HEK293 (cell line): ENCODE data around the gene CH25H.

Experiments used
- ATF2 ChIP-seq: fragments of 450-650 bp; formaldehyde crosslinking; IDR thresholded peaks from 2 replicates; pipeline ENCODE4 v1.5.1; 2016; ENCODE audit warnings: missing biosample characterization, missing genetic modification characterization, low read depth
- GFI1B ChIP-seq: fragments of 450-650 bp; formaldehyde crosslinking; IDR thresholded peaks from 2 replicates; pipeline ENCODE4 v1.5.1; 2016; ENCODE audit warnings: missing biosample characterization, missing genetic modification characterization
- INSM2 ChIP-seq: fragments of 450-650 bp; formaldehyde crosslinking; IDR thresholded peaks from 2 replicates; pipeline ENCODE4 v1.5.1; 2016; ENCODE audit warnings: missing biosample characterization, missing genetic modification characterization
- MZF1 ChIP-seq: fragments of 450-650 bp; formaldehyde crosslinking; IDR thresholded peaks from 2 replicates; pipeline ENCODE4 v1.5.1; 2017; ENCODE audit warnings: missing biosample characterization, missing genetic modification characterization, borderline replicate concordance
- PRDM2 ChIP-seq: fragments of 450-650 bp; formaldehyde crosslinking; IDR thresholded peaks from 2 replicates; pipeline ENCODE4 v1.5.1; 2016; ENCODE audit warnings: missing biosample characterization, missing genetic modification characterization, borderline replicate concordance
- TSHZ1 ChIP-seq: fragments of 450-650 bp; formaldehyde crosslinking; IDR thresholded peaks from 2 replicates; pipeline ENCODE4 v1.5.1; 2016; ENCODE audit warnings: missing biosample characterization, missing genetic modification characterization, borderline replicate concordance
- ZNF10 ChIP-seq: fragments of 450-650 bp; formaldehyde crosslinking; IDR thresholded peaks from 2 replicates; pipeline ENCODE4 v1.5.1; 2017; ENCODE audit warnings: missing biosample characterization, missing genetic modification characterization
- ZNF140 ChIP-seq: fragments of 450-650 bp; formaldehyde crosslinking; IDR thresholded peaks from 2 replicates; pipeline ENCODE4 v1.5.1; 2016; ENCODE audit warnings: missing biosample characterization, missing genetic modification characterization
- ZNF214 ChIP-seq: fragments of 450-650 bp; formaldehyde crosslinking; IDR thresholded peaks from 2 replicates; pipeline ENCODE4 v1.5.1; 2017; ENCODE audit warnings: missing biosample characterization, mild to moderate bottlenecking, missing genetic modification characterization, borderline replicate concordance
- ZNF248 ChIP-seq: fragments of 450-650 bp; formaldehyde crosslinking; IDR thresholded peaks from 2 replicates; pipeline ENCODE4 v1.5.1; 2017; ENCODE audit warnings: missing biosample characterization, missing genetic modification characterization
- ZNF280C ChIP-seq: fragments of 450-650 bp; formaldehyde crosslinking; IDR thresholded peaks from 2 replicates; pipeline ENCODE4 v1.5.1; 2016; ENCODE audit warnings: missing biosample characterization, missing genetic modification characterization
- ZNF292 ChIP-seq: fragments of 450-650 bp; formaldehyde crosslinking; IDR thresholded peaks from 2 replicates; pipeline ENCODE4 v1.5.1; 2016; ENCODE audit warnings: low read depth, missing biosample characterization, missing genetic modification characterization, borderline replicate concordance
- ZNF311 ChIP-seq: fragments of 450-650 bp; formaldehyde crosslinking; IDR thresholded peaks from 2 replicates; pipeline ENCODE4 v1.5.1; 2017; ENCODE audit warnings: missing biosample characterization, missing genetic modification characterization, borderline replicate concordance
- ZNF366 ChIP-seq: fragments of 450-650 bp; formaldehyde crosslinking; conservative IDR thresholded peaks from 2 replicates; pipeline ENCODE4 v1.5.1; 2016; ENCODE audit warnings: missing biosample characterization, missing genetic modification characterization
- ZNF391 ChIP-seq: fragments of 450-650 bp; formaldehyde crosslinking; IDR thresholded peaks from 2 replicates; pipeline ENCODE4 v1.5.1; 2016; ENCODE audit warnings: low read depth, missing biosample characterization, missing genetic modification characterization, borderline replicate concordance
- ZNF561 ChIP-seq: fragments of 450-650 bp; IDR thresholded peaks from 2 replicates; pipeline ENCODE4 v1.5.1; 2018; ENCODE audit warnings: missing biosample characterization, missing genetic modification characterization, borderline replicate concordance
- ZNF621 ChIP-seq: fragments of 450-650 bp; formaldehyde crosslinking; IDR thresholded peaks from 2 replicates; pipeline ENCODE4 v1.5.1; 2017; ENCODE audit warnings: missing biosample characterization, missing genetic modification characterization
- ZNF626 ChIP-seq: fragments of 450-650 bp; sonication (Bioruptor Pico); formaldehyde crosslinking; IDR thresholded peaks from 2 replicates; pipeline ENCODE4 v1.5.1; 2018; ENCODE audit warnings: missing biosample characterization, missing genetic modification characterization, inconsistent platforms
- ZNF629 ChIP-seq: fragments of 450-650 bp; formaldehyde crosslinking; IDR thresholded peaks from 2 replicates; pipeline ENCODE4 v1.5.1; 2017; ENCODE audit warnings: missing biosample characterization, missing genetic modification characterization
- ZNF654 ChIP-seq: fragments of 450-650 bp; formaldehyde crosslinking; IDR thresholded peaks from 2 replicates; pipeline ENCODE4 v1.5.1; 2016; ENCODE audit warnings: low read depth, missing biosample characterization, missing genetic modification characterization
- ZNF660 ChIP-seq: fragments of 450-650 bp; IDR thresholded peaks from 2 replicates; pipeline ENCODE4 v1.5.1; 2018; ENCODE audit warnings: missing biosample characterization, mild to moderate bottlenecking, missing genetic modification characterization

CH25H gene

GRCh38 chr10:89213191-89213808 is 6.2 kb upstream of the CH25H start (continued):
- TF ChIP-seq INSM2 (tag by site-specific recombination), result no peak
- TF ChIP-seq ZNF626 (tag by site-specific recombination), result no peak
- TF ChIP-seq ZNF391 (tag by site-specific recombination), result no peak
- TF ChIP-seq ZNF621 (tag by site-specific recombination), result no peak
- TF ChIP-seq ZNF654 (tag by site-specific recombination), result peak; percentile 96
- TF ChIP-seq ZNF629 (tag by site-specific recombination), result no peak
- no peak for TF ChIP-seq ATF2 (tag by site-specific recombination)
- no peak for TF ChIP-seq ZNF214
- TF ChIP-seq GFI1B, result no peak
- peak; percentile 95 for TF ChIP-seq ZNF366 (tag by site-specific recombination)
- TF ChIP-seq ZNF292 (tag by site-specific recombination), result no peak
- no peak for TF ChIP-seq ZNF280C (tag by site-specific recombination)
- TF ChIP-seq ZNF10 (tag by site-specific recombination), result no peak
- no peak for TF ChIP-seq ZNF248 (tag by site-specific recombination)
- no peak for TF ChIP-seq TSHZ1
- TF ChIP-seq ZNF311, result no peak
- TF ChIP-seq ZNF660 (tag by site-specific recombination), result 0 out of 2 replicates have a peak, but pooled peaks have one; percentile 41
- no peak for TF ChIP-seq ZNF140 (tag by site-specific recombination)
- no peak for TF ChIP-seq MZF1
- no peak for TF ChIP-seq PRDM2
- TF ChIP-seq ZNF561, result no peak
